GM19238 (cell line): ENCODE data around the gene MAP2K6.
A peak's percentile ranks its signal among the peaks of the same experiment; 100 is the strongest.

ENCODE experiments used
- DNase-seq: peaks from one replicate; pipeline ENCODE4 v3.0.0; 2011; ENCODE audit warnings: low spot score; ENCODE audit not compliant: insufficient read length

MAP2K6 gene

DNA sequence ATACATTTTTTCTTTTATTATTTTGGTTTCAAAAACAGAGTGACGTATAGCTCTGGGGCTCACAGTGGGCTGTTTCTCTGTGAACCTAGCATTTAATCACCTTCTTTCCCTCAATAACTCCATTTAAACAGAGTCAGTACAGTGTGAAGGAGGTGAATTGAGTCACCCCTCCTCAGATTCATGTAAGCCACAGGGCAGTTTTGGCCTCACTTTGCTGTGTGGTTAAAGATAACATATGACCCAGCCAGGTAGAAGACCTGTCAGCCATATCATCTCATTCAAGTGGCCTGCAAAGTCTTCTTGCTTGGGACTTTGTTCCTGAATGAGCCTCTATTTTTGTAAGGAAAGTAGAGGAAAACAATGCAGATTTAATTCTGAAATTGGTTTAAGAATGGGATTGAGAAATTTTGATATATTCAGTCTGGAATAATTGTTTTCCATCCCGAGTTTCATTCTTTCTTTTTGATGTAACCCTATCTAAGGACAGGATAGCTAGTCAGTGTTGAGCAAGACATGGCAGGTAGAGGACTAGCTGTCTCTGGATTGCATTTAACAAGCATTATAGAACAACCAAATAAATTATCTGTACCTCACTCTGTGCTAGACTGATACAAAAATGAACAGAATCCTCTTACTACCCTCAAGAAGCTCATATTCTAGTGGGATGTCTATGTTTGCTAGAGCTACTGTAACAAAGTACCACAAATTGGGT lies 13.1 kb downstream of the MAP2K6 start:
- DNase-seq = no peak

DNA sequence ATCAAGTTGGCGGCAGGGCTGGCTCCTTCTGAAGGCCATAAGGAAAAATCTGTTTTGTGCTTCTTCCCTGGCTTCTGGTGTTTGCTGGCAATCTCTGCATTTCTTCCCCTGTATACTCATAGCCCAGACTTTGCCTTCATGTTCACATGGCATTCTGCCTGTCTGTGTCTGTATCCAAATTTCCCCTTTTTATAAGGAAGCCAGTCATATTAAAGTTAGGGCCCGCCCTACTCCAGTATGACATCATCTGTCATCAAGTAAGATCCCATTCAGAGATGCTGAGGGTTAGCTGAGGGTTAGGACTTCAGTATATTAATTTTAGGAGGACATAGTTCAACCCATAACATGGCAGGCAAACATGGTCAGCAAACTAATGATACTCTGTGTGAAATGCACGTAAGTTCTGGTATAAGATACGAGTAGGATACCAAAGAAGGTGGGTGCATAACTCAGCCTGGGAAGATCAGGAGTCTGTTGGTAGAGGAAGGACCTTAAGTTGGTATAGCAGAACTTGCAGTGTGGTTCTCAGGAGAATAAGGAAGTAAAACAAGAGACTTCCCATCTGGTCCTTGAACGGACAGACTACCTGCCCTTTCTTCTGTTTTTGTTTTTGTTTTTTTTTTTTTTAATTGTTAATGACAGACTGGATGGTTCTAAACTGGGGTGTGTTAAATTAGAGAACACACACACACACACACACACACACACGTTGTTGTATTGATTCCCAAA lies 13.9 kb downstream of the MAP2K6 start:
- DNase-seq = no peak

DNA sequence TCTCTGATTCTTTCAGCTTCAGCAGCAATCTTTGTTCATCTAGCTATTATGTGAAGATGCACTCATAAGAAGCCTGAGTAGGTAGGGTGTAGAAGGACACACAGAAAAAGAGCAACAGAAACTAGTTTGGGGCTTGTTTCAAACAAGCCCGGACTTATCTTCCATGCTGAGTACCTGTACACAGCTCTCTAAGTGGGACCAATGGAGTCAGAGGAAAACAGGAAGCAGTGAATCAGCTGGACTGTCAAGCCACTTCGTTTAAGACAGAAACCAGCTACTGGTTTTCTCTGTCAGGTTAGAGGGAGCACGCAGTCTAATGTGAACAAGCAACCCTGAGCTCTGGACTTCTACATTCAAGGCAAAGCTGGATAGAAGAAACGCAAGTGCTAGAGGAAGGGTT lies 16.0 kb downstream of the MAP2K6 start:
- no peak for DNase-seq

DNA sequence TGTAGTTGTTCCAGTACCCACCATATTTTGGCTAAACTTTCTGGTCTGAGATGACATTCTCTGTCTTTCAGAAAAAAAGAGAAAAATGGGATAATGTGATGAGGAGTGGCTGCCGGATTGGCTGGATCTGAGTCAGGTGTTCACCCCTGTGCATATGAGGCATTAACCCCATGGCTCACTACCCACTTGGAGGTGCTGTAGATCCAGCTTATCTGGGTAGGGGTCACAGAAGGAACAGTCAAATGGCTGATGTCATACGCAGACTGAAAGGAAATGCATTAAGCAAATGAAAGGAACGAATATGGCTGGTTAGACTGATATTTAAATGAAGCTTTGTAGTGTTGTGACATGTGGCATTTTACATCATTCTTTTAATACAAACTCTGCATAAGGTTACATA lies 17.3 kb downstream of the MAP2K6 start:
- no peak for DNase-seq

DNA sequence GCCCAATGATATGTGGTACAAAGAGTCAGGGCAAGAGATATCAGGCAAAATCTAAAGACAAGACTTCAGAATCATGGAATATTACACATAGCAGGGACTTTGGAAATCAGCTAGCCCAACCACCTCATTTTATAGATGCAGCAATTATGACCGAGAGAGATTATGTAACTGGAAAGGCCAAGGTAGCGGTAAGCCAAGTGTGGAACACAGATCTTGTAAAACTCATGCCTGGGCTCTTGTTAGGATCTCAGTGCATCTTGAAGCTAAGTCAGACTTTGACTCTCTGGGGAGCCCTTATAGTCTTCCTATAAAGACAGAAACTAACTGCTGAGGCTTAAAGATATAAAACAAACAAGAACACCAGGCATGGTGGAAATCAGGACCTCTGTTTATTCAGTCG lies 18.6 kb downstream of the MAP2K6 start:
- DNase-seq = no peak

DNA sequence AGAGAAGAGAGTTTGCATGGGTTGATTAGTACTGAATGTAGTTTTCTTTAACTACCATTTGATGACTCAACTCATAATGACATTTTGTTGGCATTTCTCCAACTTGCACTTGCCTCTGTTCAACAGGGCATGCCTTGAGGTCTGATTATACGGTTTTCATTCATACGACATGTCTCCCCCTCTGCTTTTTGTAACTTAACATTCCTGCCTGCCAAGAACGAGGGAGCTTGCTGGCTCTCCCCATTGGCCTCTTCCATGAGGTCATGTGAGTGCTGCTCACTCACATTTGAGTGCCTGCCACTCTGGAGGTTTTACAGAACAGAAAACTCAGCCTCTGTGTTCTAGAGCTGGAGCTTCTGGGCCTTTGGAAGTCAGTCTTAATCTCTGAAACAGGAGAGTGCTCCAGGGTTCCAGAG lies 19.7 kb downstream of the MAP2K6 start:
- DNase-seq = no peak

DNA sequence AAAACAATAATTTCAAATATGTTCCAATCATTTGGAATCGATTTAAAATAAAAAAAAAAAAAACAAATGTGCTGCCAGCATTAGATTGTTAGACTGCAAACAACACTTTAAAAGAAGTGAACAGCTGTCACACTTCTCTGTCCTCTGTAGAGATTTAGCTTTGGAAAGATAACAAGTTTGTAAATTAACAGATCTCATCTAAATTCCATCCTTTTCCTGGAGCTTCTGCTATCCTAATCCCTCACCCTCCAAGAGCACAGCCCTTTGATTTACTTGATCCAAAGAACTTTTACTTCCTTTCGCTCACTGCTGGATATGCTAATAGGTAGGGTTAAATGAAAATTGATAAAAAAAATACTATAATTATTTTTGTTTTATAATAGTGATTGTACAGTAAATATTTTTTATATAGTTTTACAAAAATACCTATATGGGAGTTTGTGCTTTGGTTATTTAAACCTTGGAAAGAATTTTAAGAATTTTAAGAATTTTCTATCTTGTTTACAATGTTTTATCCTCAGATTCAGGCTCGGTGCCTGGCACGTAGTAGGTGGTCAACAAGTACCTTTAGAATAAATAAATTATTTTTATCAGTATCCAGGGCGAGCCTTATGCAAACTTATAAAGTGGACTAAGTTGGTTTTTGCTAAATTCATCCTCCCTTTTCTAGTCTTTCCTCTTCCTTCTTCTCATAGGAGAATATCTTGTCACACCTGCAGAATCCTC lies 21.6 kb downstream of the MAP2K6 start:
- DNase-seq = no peak

DNA sequence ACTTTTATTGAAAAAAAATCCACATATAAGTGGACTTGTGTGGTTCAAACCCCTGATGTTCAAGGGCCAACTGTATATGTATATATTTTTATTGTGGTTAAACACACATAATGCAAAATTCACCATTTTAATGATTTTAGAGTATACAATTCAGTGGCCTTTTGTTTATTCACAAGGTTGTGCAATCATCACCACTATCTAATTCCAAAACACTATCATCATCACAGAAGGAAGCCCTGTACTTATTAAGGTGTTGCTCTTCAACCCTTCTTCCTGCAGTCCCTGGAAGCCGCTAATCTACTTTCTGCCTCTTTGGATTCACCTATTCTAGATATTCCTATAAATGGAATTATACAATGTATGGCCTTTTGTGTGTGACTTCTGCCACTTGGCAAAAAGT lies 23.0 kb downstream of the MAP2K6 start:
- DNase-seq = no peak

DNA sequence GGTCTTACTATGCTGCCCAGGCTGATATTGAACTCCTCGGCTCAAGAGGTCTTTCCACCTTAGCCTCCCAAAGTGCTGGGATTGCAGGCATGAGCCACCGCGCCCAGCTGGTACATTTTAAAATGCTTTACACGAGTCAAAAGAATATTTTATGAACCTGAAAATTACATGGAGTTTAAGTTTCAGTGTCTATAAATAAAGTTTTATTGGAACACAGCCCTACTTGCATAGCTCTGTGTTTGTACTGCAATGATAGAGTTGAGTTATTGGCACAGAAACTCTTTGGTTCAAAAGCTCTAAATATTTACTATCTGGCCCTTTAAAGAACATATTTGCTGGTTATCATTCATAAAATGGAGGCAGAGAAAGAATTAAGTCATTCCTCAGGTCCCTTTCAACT lies 24.3 kb downstream of the MAP2K6 start:
- no peak for DNase-seq

DNA sequence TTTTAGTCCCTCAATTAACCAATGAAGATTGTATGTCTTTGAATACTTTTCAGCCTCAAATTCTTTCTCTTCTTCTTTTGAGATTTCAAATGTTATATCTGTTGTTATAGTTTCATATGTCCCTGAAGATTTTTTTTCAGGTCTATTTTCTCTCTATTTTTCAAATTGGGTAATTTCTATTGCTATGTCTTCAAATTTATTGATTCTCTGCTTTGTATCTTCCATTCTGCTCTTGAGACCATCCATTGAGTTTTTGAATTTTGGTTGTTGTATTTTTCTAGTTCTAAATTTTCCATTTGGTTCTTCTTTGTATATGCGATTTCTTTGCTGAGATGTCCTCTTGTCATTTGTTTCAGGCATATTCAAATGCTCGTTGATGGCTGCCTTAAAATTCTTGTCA lies 26.7 kb downstream of the MAP2K6 start:
- DNase-seq = no peak

DNA sequence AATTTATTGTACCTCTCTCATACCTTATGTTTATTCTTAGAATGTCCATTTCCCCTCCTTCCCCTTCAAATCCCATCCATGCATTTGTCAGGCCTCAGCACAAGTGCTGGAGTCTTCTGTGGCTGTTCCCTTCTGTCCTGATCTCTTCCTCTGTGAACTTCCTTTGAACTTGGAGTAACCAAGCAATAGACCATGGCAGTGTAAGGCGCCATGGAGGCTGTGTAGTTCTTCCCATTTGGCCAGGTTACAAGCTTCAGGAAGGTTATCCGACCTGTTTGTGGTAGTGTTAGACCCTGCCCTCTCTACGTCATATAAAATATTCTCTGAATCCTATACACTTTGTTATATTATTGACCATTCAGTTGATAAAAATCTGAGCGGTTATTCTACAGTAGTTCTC lies 28.6 kb downstream of the MAP2K6 start:
- DNase-seq = no peak

DNA sequence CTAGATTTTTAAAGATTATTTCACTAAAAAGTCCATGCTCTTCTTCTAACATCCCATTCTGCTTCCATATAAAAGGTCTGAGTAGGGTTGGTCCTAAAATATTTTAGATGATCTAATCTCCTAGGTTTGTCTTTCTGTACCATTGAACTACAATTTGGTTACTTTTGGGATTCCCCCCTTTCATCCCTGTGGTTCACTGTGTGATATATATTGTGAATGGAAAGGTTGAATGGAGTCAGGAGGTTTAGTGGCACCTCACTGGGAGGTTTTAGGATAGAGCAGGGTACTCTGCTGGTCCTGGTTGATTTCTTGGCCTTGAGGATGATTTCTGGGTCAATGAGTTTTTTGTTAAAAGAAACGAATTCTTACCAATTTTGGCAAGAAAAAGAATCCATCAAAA lies 29.5 kb downstream of the MAP2K6 start:
- no peak for DNase-seq

DNA sequence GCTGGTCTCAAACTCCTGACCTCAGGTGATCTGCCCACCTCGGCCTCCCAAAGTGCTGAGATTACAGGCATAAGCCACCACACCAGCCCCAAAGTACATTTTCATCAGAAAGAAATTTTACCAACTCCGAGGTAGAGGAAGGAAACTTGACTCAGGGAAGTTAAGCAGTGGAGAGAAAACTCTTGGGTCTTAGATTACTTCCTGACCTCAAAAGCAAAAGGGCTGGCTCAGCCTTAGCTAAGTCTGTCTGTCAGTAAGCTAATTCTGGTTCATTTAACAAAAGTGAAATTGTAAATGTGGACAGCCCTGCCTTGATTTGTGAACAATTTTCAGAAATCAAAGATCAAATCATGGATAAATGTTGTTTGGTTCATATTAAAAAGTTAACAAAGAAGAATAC lies 30.6 kb downstream of the MAP2K6 start:
- DNase-seq = no peak

DNA sequence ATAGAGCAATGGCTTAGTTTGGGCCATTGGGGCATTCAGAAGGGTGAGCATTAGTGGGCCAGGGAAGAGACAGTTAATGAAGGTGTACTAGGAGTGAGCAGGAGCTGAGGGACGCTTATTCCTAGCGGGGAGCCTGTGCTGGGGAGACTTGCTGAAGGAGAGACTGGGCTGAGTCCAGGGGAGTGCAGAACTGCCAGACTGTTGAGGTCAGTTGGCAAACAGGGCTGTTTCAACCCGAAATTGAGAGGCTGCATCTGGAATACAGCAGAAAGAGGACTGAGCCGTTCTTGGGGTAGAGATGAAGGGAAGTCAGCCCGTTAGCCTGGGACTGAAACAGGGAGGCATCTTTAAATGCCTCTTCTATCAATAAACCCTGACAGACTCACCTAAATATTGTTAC lies 33.2 kb downstream of the MAP2K6 start:
- DNase-seq = no peak

DNA sequence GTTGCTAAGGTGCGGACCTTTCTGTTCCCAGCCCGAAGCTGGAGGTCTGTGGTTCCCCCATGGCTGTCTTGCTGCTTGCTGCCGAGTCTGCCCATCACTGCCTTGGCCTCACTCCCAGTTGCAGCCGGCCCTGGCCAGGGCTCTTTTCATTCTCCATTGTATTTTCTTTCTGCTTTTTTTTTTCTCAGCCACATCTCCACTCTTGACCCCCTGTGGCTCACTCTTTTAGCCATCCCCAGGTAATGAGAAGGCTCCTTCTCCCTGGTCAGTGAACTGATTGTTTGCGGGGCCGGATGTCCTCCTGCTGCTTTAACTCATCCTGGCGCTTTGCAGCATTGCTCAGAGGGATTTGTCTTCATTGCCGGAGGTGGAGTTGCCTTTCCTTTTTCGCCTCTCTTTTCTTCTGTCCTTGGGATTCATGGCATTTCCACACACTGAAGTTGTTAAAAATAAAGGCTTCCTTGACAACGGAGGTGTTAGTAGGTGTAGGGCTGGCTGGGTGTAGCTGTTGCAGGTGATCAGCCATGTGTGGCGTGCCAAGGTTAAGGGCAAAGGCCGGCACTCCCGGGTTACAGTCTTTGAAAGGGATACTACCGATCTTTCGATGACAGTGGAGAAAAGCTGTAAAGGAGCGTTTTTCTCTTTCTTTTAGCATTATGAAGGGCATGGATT lies 34.1 kb downstream of the MAP2K6 start:
- no peak for DNase-seq

DNA sequence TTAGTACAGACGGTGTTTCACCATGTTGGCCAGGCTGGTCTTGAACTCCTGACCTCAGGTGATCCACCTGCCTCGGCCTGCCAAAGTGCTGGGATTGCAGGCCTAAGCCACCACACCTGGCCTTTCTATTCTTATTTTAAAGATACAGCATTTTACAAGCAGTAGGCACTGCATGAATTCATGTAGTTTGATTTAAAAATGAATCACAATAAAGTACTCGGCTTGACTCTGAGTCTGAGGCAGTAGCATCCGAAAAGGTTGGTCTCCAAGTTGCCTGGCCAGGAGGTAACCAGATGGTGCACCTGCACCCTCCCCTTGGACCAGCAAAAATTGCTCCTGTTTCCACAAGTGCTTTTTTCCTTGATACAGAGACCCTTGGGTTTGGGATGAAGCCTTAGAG lies 35.6 kb downstream of the MAP2K6 start:
- no peak for DNase-seq

DNA sequence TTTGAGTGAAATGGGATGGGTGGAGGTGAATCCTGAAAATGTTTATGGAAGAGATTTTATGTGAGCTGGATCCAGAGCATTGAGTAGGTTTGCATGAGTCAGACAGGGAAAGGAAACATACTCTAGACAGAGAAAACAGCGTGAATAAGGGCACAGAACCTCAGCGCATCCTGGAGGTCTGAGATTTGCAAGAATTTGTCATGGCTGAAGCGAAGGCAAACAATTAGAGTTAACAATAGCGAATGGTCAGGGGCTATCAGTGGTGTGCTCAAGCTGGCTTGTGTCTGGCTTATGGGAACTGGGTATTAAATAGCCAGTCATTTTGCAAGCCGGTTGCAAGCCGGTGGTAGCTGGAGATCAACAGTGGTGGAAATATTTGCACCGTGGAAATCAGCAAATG lies 36.4 kb downstream of the MAP2K6 start:
- no peak for DNase-seq

DNA sequence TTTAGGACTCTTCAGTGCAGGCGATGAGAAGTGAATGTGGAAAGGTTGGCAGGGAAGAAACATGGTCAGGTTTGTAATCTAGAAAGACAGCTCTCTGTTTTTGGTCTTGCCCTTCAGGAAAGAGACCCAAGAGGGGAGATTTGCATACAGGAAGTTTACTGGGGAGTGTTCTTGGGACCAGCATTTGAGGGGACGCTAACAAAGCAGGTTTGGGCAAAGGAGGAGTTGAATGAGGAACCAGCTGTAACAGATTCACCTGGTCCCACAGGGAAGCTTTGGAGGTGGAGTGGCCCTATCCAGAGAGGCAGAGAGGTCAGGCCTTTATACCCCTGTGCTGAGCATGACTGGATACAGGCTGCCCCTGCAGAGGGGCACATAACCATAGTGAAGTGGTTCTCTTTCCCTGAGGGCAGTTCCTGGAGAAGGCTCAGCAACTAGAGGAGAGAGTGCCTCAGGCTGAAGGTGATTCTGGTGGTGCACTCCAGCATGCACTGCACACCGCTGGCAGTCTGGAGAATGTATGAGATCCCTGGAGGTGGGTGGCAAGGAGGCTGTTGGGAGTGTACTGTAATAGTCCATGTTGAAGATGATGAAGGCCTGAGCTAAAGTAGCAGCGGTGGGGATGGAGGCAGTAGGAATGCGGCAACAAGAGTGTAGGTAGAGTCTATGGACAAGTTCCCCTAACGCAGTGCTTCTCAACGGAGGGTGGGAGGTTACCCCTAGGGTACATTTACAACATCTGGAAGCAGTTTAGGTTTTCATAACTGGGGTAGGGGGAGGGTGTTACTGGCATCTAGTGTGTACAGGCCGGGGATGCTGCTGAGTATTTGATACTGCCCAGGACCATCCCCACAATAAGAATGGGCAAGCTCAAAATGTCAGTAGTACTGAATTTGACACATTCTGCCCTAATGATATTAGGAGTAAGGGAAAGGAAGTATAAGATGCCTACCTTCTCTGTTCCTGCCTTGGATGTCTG lies 37.2 kb downstream of the MAP2K6 start:
- peak; percentile 10 for DNase-seq

DNA sequence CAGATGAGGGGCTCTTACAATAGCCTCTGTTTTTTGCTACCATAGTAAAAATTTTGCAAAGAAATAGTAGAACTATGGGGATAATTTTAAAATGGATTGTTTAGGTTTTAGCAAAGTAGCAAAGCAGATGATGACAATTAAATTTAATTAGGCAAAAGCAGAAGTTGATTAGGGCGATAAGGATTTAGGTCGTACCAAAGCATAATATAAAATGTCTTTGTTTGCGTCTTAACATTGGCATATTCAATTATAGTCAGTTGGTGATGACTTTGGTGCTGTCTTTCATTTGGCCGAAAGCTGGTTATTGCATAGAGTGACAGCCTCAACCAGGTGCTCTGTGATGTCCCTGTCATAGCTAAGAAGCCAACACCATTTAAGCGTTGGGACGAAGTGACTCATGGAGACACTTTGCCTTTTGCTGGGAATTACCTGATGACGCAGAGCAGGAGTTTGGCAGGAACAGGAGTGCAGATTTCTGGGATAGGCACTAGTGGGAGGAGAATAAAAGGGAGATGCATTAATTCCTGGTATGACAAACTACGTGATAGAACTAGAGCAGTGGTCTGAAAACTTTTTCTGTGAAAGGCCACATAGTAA lies 38.3 kb downstream of the MAP2K6 start:
- DNase-seq = no peak

DNA sequence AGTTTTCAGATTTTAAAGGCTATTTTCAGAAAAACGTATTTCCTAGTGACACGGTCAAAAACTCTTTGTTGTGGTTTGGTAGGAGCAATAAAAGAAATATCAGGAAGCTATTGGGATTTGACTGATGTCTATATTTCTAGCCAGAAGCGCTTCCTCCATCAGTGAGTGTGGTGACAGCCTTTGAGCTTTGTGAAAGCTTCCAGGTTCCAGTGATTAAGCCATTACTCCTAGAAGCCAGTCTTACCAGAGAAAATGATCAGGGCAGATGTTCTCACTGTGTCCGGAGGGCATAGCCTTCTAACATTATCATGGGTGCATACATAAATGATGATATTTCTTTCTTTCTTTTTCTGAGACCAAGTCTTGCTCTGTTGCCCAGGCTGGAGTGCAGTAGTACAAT lies 39.6 kb downstream of the MAP2K6 start:
- no peak for DNase-seq
